B cell (primary cell): ENCODE data around the gene FBXO24. TPM values are rescaled to one million over a fixed set of nuclear protein-coding genes. Genes with fewer than 3 reads are reported as not detected.

Source experiments
- ATAC-seq: fragments of 200-7000 bp; cut with Tn5 transposase; one replicate; pipeline ENCODE4 v1.10.0; 2021; ENCODE audit warnings: low read depth, mild to moderate bottlenecking, moderate number of reproducible peaks, moderate library complexity
- CTCF ChIA-PET: fragments of 350-600 bp; sonication (Branson Sonifier 250); formaldehyde crosslinking; loops from one replicate; lab custom pipeline; 2021; ENCODE audit warnings: antibody characterized with exemption, inconsistent platforms; lab: Charles Lee
- POLR2A ChIA-PET: fragments of 350-600 bp; sonication (Branson Sonifier 250); formaldehyde crosslinking; loops from one replicate; lab custom pipeline; 2021; ENCODE audit warnings: antibody characterized with exemption; lab: Charles Lee
- DNase-seq: peaks from one replicate; pipeline ENCODE4 v3.0.0; 2013
- H2AFZ ChIP-seq: 2 replicates; pipeline ENCODE4 v1.6.1; 2012; ENCODE audit warnings: mild to moderate bottlenecking, low read depth, low read length; ENCODE audit not compliant: insufficient read depth, poor library complexity, severe bottlenecking
- H3K27ac ChIP-seq, 2 donors: 1 replicate in 1 of 2; 2 replicates in 1 of 2; pipeline ENCODE4 v1.5.1; 2012 to 2013; ENCODE audit warnings: low read length in 2 of 2, mild to moderate bottlenecking in 2 of 2, moderate library complexity in 1 of 2
- H3K27me3 ChIP-seq, 4 experiments: fragments of 200-600 bp in 1 of 4; sonication (generic) in 1 of 4; replicated peaks in 1 of 4; 1 replicate in 2 of 4; 2 replicates in 2 of 4; pipeline versions ENCODE4 v1.6.1 to v1.7.0; 2013 to 2016; ENCODE audit warnings: low read length in 3 of 4, mild to moderate bottlenecking in 2 of 4, mixed read lengths in 1 of 4, moderate library complexity in 1 of 4; ENCODE audit not compliant: insufficient read depth in 4 of 4, control insufficient read depth in 3 of 4; ENCODE audit errors: control extremely low read depth in 1 of 4
- H3K36me3 ChIP-seq, 2 experiments: replicated peaks in 1 of 2; 1 replicate in 1 of 2; 2 replicates in 1 of 2; pipeline versions ENCODE4 v1.6.1 to v1.7.1; 2013; ENCODE audit warnings: low read length in 1 of 2; ENCODE audit not compliant: insufficient read depth in 2 of 2, control insufficient read depth in 1 of 2; ENCODE audit errors: control extremely low read depth in 1 of 2, extremely low read depth in 1 of 2
- H3K4me1 ChIP-seq, 2 donors: fragments of 200-600 bp in 1 of 2; sonication (generic) in 1 of 2; 1 replicate in 1 of 2; 2 replicates in 1 of 2; pipeline versions ENCODE4 v1.5.1 to v1.6.1; 2013 to 2017; ENCODE audit warnings: low read length in 2 of 2; ENCODE audit not compliant: control insufficient read depth in 2 of 2, insufficient read depth in 2 of 2
- H3K4me2 ChIP-seq: replicated peaks from 2 replicates; pipeline ENCODE3; 2012; ENCODE audit warnings: mild to moderate bottlenecking, low read depth, low read length; ENCODE audit not compliant: poor library complexity, severe bottlenecking
- H3K4me3 ChIP-seq, 5 experiments: fragments of 200-600 bp in 1 of 5; sonication (generic) in 1 of 5; 1 replicate in 3 of 5; 2 replicates in 2 of 5; pipeline versions ENCODE4 v1.5.1 to v1.7.0; 2011 to 2016; ENCODE audit warnings: low read length in 4 of 5, mild to moderate bottlenecking in 4 of 5, low read depth in 2 of 5, control low read depth in 1 of 5, moderate library complexity in 1 of 5; ENCODE audit not compliant: insufficient read depth in 1 of 5; ENCODE audit errors: control extremely low read depth in 1 of 5, extremely low read depth in 1 of 5
- H3K79me2 ChIP-seq: fragments of 200-600 bp; sonication (generic); one replicate; pipeline ENCODE4 v1.6.0; 2016; ENCODE audit warnings: low read length; ENCODE audit not compliant: control insufficient read depth, insufficient read depth
- H3K9ac ChIP-seq: fragments of 200-600 bp; sonication (generic); 2 replicates; pipeline ENCODE4 v1.6.1; 2017; ENCODE audit warnings: mild to moderate bottlenecking, low read length, moderate library complexity
- H3K9me3 ChIP-seq, 3 donors: one replicate each; pipeline versions ENCODE4 v1.6.1 to v1.7.1; 2013; ENCODE audit warnings: low read length in 2 of 3; ENCODE audit not compliant: control insufficient read depth in 2 of 3, insufficient read depth in 1 of 3; ENCODE audit errors: control extremely low read depth in 1 of 3
- H4K20me1 ChIP-seq: 2 replicates; pipeline ENCODE4 v1.6.0; 2012; ENCODE audit warnings: mild to moderate bottlenecking, low read length; ENCODE audit not compliant: insufficient read depth, control insufficient read depth, poor library complexity, severe bottlenecking
- H3K27ac Mint-ChIP-seq: one replicate; pipeline ENCODE4 v1.8.0; 2021; ENCODE audit warnings: mixed read lengths
- H3K27me3 Mint-ChIP-seq: one replicate; pipeline ENCODE4 v1.8.0; 2021; ENCODE audit warnings: mixed read lengths
- H3K4me1 Mint-ChIP-seq: one replicate; pipeline ENCODE4 v1.8.0; 2021; ENCODE audit warnings: mixed read lengths
- H3K4me3 Mint-ChIP-seq: one replicate; pipeline ENCODE4 v1.8.0; 2021; ENCODE audit warnings: mixed read lengths
- H3K9me3 Mint-ChIP-seq: one replicate; pipeline ENCODE4 v1.8.0; 2022; ENCODE audit warnings: mixed read lengths; ENCODE audit not compliant: insufficient read depth
- EZH2 ChIP-seq: IDR thresholded peaks from 2 replicates; pipeline ENCODE4 v1.6.1; 2012; ENCODE audit warnings: borderline replicate concordance, low read depth, mild to moderate bottlenecking, moderate library complexity, low read length; ENCODE audit not compliant: insufficient read depth, poor library complexity, severe bottlenecking
- WGBS: methylation state at CpG from one replicate; pipeline ENCODE4 v1.1.5; 2013; ENCODE audit warnings: missing lambda C conversion rate; ENCODE audit not compliant: insufficient coverage; 5-methylcytosine and 5-hydroxymethylcytosine counted together
- intact Hi-C: fragments of 100-400 bp; cut with micrococcal nuclease; formaldehyde crosslinking; loops from one replicate; pipeline ENCODE4 v1.10.0; 2022
- polyA plus RNA-seq: library from polyadenylated mRNA; depleted of rRNA; stranded (reverse); fragments of >200 nt; gene quantifications from 2 replicates; pipeline ENCODE4 v1.2.3, GENCODE V29; 2012
- total RNA-seq, 2 donors: library from RNA; stranded (reverse); fragments of 120-200 nt in 1 of 2; gene quantifications; 1 replicate in 1 of 2; 2 replicates in 1 of 2; pipeline versions ENCODE4 v1.2.3 to v1.2.4, GENCODE V29; 2013 to 2022
- TF ChIP-seq, protein P1 (sequence below): fragments of 200-600 bp; IDR thresholded peaks from one replicate; pipeline ENCODE4 v1.8.0; 2022; ENCODE audit warnings: antibody characterized with exemption, mild to moderate bottlenecking

FBXO24 gene
- total and polyA plus RNA-seq, 2 donors (not counting 1 experiment from before 2014, with no cell fraction given) = 1.2 to 1.6 TPM

GRCh38 chr7:100539436-100540006 lies 46.6 kb upstream of the FBXO24 start:
- Histone ChIP-seq H3K36me3 (no peaks in the 10 kb centered on the region), H4K20me1 (no peaks in the 10 kb centered on the region), H3K4me2 (peak overlapping the region; percentile 88), H3K9me3 (no peaks in the 10 kb centered on the region), H3K9ac (peak overlapping the region; percentile 82), H3K79me2 (peaks cover 45% of the 10 kb centered on the region), H2AFZ (peak overlapping the region; percentile 97), H3K4me3 (peak overlapping the region in 4 of 5 experiments; percentile 62 to 84 (median 77)), H3K27me3 (no peaks in the 10 kb centered on the region), H3K27ac (no peak overlapping the region), H3K4me1 (peaks cover 14 to 23% of the 10 kb centered on the region in 2 donors)
- under 1% methylated on average over 38 of the region's 44 CpGs for WGBS
- peaks cover 43% of the 10 kb centered on the region for H3K4me1 Mint-ChIP-seq
- H3K9me3 Mint-ChIP-seq = no peaks in the 10 kb centered on the region
- DNase-seq (no peak), ATAC-seq (no peak)
- H3K27ac Mint-ChIP-seq = no peak overlapping the region
- POLR2A ChIA-PET = interaction anchor here (0.7 to 1.6 kb wide), 4 partner anchors 10 to 166 kb away, joined by 3 to 9 read pairs (median 5); partner anchors contain the start of genes FBXO24 and POP7
- H3K27me3 Mint-ChIP-seq = no peaks in the 10 kb centered on the region
- TF ChIP-seq, protein P1, sequence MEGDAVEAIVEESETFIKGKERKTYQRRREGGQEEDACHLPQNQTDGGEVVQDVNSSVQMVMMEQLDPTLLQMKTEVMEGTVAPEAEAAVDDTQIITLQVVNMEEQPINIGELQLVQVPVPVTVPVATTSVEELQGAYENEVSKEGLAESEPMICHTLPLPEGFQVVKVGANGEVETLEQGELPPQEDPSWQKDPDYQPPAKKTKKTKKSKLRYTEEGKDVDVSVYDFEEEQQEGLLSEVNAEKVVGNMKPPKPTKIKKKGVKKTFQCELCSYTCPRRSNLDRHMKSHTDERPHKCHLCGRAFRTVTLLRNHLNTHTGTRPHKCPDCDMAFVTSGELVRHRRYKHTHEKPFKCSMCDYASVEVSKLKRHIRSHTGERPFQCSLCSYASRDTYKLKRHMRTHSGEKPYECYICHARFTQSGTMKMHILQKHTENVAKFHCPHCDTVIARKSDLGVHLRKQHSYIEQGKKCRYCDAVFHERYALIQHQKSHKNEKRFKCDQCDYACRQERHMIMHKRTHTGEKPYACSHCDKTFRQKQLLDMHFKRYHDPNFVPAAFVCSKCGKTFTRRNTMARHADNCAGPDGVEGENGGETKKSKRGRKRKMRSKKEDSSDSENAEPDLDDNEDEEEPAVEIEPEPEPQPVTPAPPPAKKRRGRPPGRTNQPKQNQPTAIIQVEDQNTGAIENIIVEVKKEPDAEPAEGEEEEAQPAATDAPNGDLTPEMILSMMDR = no peak
- TF ChIP-seq EZH2 = no peak
- CTCF ChIA-PET = interaction anchor here (0.7 to 2.9 kb wide), 6 partner anchors 10 to 152 kb away, joined by 3 to 17 read pairs (median 4); no protein-coding TSS in a partner anchor
- peak overlapping the region; percentile 91 for H3K4me3 Mint-ChIP-seq
- intact Hi-C loops = loop anchor here (1.0 to 2.0 kb wide), 9 partner anchors 11 to 313 kb away; partner anchors contain the start of genes FBXO24, GNB2, LRCH4 and MEPCE

DNA sequence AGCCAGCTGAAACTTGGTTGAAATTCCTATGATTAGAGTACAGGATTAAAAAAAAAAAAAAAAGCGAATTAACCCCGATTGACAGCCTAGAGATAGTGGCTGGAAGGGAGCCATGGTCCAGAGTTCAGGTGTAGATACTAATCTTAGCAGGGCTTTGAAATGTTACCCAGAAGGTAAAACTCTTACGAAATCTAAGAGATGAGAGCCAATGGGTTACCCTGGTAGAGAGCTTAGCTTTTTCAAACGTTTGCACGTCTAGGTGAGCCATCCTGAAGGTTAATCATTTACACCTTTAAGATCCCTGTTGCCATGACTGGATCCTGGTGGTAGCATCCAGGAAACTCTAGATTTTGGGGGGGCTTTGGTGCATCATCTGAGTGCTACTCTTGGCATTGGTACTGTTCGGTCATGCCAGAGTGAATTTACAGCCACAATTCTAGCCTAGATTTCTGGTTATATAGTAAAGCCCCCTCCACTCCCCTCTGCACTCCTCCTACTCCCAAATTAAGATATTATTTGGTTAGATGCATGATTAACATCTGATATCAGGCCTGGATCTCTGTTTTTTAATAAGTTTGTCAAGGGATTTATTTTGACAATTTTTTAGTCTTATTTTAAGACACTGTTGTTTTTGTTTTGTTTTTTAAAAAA lies 45.9 kb upstream of the FBXO24 start:
- Mint-ChIP-seq H3K27ac (no peak overlapping the region), H3K27me3 (no peaks in the 10 kb centered on the region), H3K4me1 (peaks cover 49% of the 10 kb centered on the region), H3K4me3 (peak overlapping the region; percentile 91), H3K9me3 (no peaks in the 10 kb centered on the region)
- no peak for TF ChIP-seq EZH2
- TF ChIP-seq, protein P1 = no peak
- 77% methylated on average over 4 of the region's 6 CpGs for WGBS
- ChIA-PET POLR2A (no interaction called here), CTCF (interaction anchor here (0.7 to 2.9 kb wide), 4 partner anchors 9 to 60 kb away, joined by 3 to 17 read pairs (median 4); no protein-coding TSS in a partner anchor)
- intact Hi-C loops = no loop called here
- H3K4me3 ChIP-seq = peak overlapping the region in 3 of 5 experiments; percentile 62 to 84 (median 72)
- H3K4me1 ChIP-seq = peaks cover 18 to 29% of the 10 kb centered on the region in 2 donors
- peaks cover 50% of the 10 kb centered on the region for H3K79me2 ChIP-seq
- H3K27ac ChIP-seq = no peak overlapping the region
- no peaks in the 10 kb centered on the region for H4K20me1 ChIP-seq
- no peaks in the 10 kb centered on the region for H3K9me3 ChIP-seq
- H3K4me2 ChIP-seq = peak overlapping the region; percentile 88
- no peaks in the 10 kb centered on the region for H3K27me3 ChIP-seq
- DNase-seq (no peak), ATAC-seq (no peak)
- peak overlapping the region; percentile 97 for H2AFZ ChIP-seq
- H3K36me3 ChIP-seq = no peaks in the 10 kb centered on the region
- peak overlapping the region; percentile 82 for H3K9ac ChIP-seq
